Smooth muscle cell (in vitro differentiated cells): ENCODE measurements around the gene CPNE8. TPM values are rescaled to one million over a fixed set of nuclear protein-coding genes. Genes with fewer than 3 reads are reported as not detected.

Experiments used
- DNase-seq: peaks from one replicate; lab custom pipeline; 2025; ENCODE audit not compliant: unreplicated experiment; lab: John Stamatoyannopoulos, UW
- H2AFZ ChIP-seq: fragments of 200-600 bp; sonication (generic); 2 replicates; pipeline ENCODE4 v1.6.0; 2016; ENCODE audit warnings: antibody characterized with exemption, low read depth, mild to moderate bottlenecking
- H3F3A ChIP-seq: fragments of 200-600 bp; sonication (generic); 2 replicates; pipeline ENCODE4 v1.6.0; 2017; ENCODE audit warnings: antibody characterized with exemption, low read depth
- H3K27ac ChIP-seq: fragments of 200-600 bp; sonication (generic); 2 replicates; pipeline ENCODE4 v1.5.1; 2016; ENCODE audit warnings: low read depth, mild to moderate bottlenecking
- H3K27me3 ChIP-seq: fragments of 200-600 bp; sonication (generic); 2 replicates; pipeline ENCODE4 v1.6.1; 2016; ENCODE audit warnings: low read depth, mild to moderate bottlenecking
- H3K36me3 ChIP-seq: fragments of 200-600 bp; sonication (generic); 2 replicates; pipeline ENCODE4 v1.5.1; 2016; ENCODE audit warnings: low read depth
- H3K4me1 ChIP-seq: fragments of 200-600 bp; sonication (generic); 2 replicates; pipeline ENCODE4 v1.5.1; 2016; ENCODE audit warnings: low read depth
- H3K4me2 ChIP-seq: fragments of 200-600 bp; sonication (generic); 2 replicates; pipeline ENCODE4 v1.6.0; 2016; ENCODE audit warnings: mild to moderate bottlenecking
- H3K4me3 ChIP-seq: fragments of 200-600 bp; sonication (generic); 2 replicates; pipeline ENCODE4 v1.5.1; 2016; ENCODE audit warnings: mild to moderate bottlenecking
- H3K79me2 ChIP-seq: fragments of 200-600 bp; sonication (generic); 2 replicates; pipeline ENCODE4 v1.6.0; 2016; ENCODE audit warnings: low read depth, mild to moderate bottlenecking
- H3K9ac ChIP-seq: fragments of 200-600 bp; sonication (generic); 2 replicates; pipeline ENCODE4 v1.6.0; 2016; ENCODE audit warnings: low read depth
- H3K9me3 ChIP-seq: fragments of 200-600 bp; sonication (generic); replicated peaks from 2 replicates; pipeline ENCODE4 v1.5.1; 2016; ENCODE audit warnings: low read depth
- H4K20me1 ChIP-seq: fragments of 200-600 bp; sonication (generic); 2 replicates; pipeline ENCODE4 v1.6.0; 2016; ENCODE audit warnings: low read depth
- CTCF ChIP-seq: fragments of 200-600 bp; sonication (generic); IDR thresholded peaks from 2 replicates; pipeline ENCODE4 v1.5.1; 2017; ENCODE audit warnings: borderline replicate concordance, mild to moderate bottlenecking, antibody characterized with exemption; ENCODE audit not compliant: insufficient read depth, poor library complexity, severe bottlenecking
- WGBS: methylation state at CpG from one replicate; pipeline ENCODE4 v1.1.7; 2016; ENCODE audit warnings: low lambda C conversion rate; 5-methylcytosine and 5-hydroxymethylcytosine counted together
- polyA plus RNA-seq: library from polyadenylated mRNA; unstranded; fragments of >200 nt; fragmentation: Nextera tagmentation; extraction: Ambion mirVana; gene quantifications from 2 replicates; pipeline ENCODE4 v1.2.1, GENCODE V29; 2016
- total RNA-seq: library from RNA; depleted of rRNA; stranded (reverse); fragments of >200 nt; gene quantifications from 2 replicates; pipeline ENCODE4 v1.2.3, GENCODE V29; 2014

Gene CPNE8
- total and polyA plus RNA-seq, 2 experiments from 2014 or later, result 6.3 to 19.4 TPM

GRCh38 chr12:38788106-38788505 lies 117.3 kb downstream of the CPNE8 start:
- H3K9me3 ChIP-seq, result no peaks in the 10 kb centered on the region
- WGBS, result 95% methylated on average over 1 of the region's 1 CpG
- no peaks in the 10 kb centered on the region for H3K27me3 ChIP-seq
- no peak overlapping the region for H3K4me2 ChIP-seq
- H2AFZ ChIP-seq, result no peak overlapping the region
- DNase-seq, result no peak
- H3K4me3 ChIP-seq, result no peak overlapping the region
- peaks cover 8% of the 10 kb centered on the region for H3K36me3 ChIP-seq
- no peaks in the 10 kb centered on the region for H4K20me1 ChIP-seq
- H3K4me1 ChIP-seq, result no peaks in the 10 kb centered on the region
- no peak for TF ChIP-seq CTCF
- no peak overlapping the region for H3K27ac ChIP-seq
- H3K79me2 ChIP-seq, result peaks cover 89% of the 10 kb centered on the region
- no peak overlapping the region for H3K9ac ChIP-seq
- H3F3A ChIP-seq, result no peaks in the 10 kb centered on the region

GRCh38 chr12:38785381-38785780 lies 120.0 kb downstream of the CPNE8 start:
- WGBS, result 81% methylated on average over 1 of the region's 1 CpG

GRCh38 chr12:38783304-38783703 lies 122.1 kb downstream of the CPNE8 start:
- peaks cover 76% of the 10 kb centered on the region for H3K79me2 ChIP-seq
- H3K9me3 ChIP-seq, result no peaks in the 10 kb centered on the region
- H3K9ac ChIP-seq, result no peak overlapping the region
- no peak overlapping the region for H3K4me2 ChIP-seq
- no peaks in the 10 kb centered on the region for H3F3A ChIP-seq
- no peaks in the 10 kb centered on the region for H4K20me1 ChIP-seq
- H3K27me3 ChIP-seq, result no peaks in the 10 kb centered on the region
- no peak for TF ChIP-seq CTCF
- 73% methylated on average over 2 of the region's 2 CpGs for WGBS
- no peak overlapping the region for H3K27ac ChIP-seq
- no peak for DNase-seq
- no peaks in the 10 kb centered on the region for H3K4me1 ChIP-seq
- H2AFZ ChIP-seq, result no peak overlapping the region
- peaks cover 7% of the 10 kb centered on the region for H3K36me3 ChIP-seq
- no peak overlapping the region for H3K4me3 ChIP-seq

More at GRCh38 chr12:38785381-38785780, 120.0 kb downstream of the CPNE8 start:
- no peak for DNase-seq
- Histone ChIP-seq H3K9me3 (no peaks in the 10 kb centered on the region), H3K27me3 (no peaks in the 10 kb centered on the region), H3F3A (no peaks in the 10 kb centered on the region), H3K36me3 (peaks cover 7% of the 10 kb centered on the region), H3K79me2 (peaks cover 87% of the 10 kb centered on the region), H3K4me1 (no peaks in the 10 kb centered on the region), H2AFZ (no peak overlapping the region), H3K9ac (no peak overlapping the region), H3K4me2 (no peak overlapping the region), H3K27ac (no peak overlapping the region), H4K20me1 (no peaks in the 10 kb centered on the region), H3K4me3 (no peak overlapping the region)
- no peak for TF ChIP-seq CTCF

GRCh38 chr12:38782359-38782758 lies 123.0 kb downstream of the CPNE8 start:
- DNase-seq, result no peak
- TF ChIP-seq CTCF, result no peak
- H3K9me3 ChIP-seq, result no peaks in the 10 kb centered on the region
- H3K9ac ChIP-seq, result no peak overlapping the region
- no peaks in the 10 kb centered on the region for H4K20me1 ChIP-seq
- no peak overlapping the region for H3K4me2 ChIP-seq
- no peak overlapping the region for H3K4me3 ChIP-seq
- no peaks in the 10 kb centered on the region for H3K4me1 ChIP-seq
- peaks cover 67% of the 10 kb centered on the region for H3K79me2 ChIP-seq
- H3F3A ChIP-seq, result no peaks in the 10 kb centered on the region
- no peak overlapping the region for H3K27ac ChIP-seq
- no peaks in the 10 kb centered on the region for H3K27me3 ChIP-seq
- H3K36me3 ChIP-seq, result peaks cover 7% of the 10 kb centered on the region
- no peak overlapping the region for H2AFZ ChIP-seq
